HCT116 (cell line): Measurements from ENCODE around the gene P4HA2. TPM values are rescaled to one million over a fixed set of nuclear protein-coding genes. Genes with fewer than 3 reads are reported as not detected.

Source experiments
- ATAC-seq: fragments of 200-7000 bp; cut with Tn5 transposase; 2 replicates; pipeline ENCODE4 v1.9.1; 2020; ENCODE audit warnings: mild to moderate bottlenecking, moderate library complexity
- BruUV-seq: library from RNA; stranded (reverse); fragments of 400-500 nt; replicated peaks from 2 replicates; lab custom pipeline; 2021; lab: Mats Ljungman, UMichigan
- CTCF ChIA-PET: fragments of 300-600 bp; sonication (Branson Sonifier 250); formaldehyde crosslinking; loops from one replicate; lab custom pipeline; 2021; ENCODE audit warnings: antibody characterized with exemption; lab: Charles Lee
- POLR2A ChIA-PET: fragments of 300-600, 350-600 bp; sonication (Branson Sonifier 250); formaldehyde crosslinking; loops from one replicate; lab custom pipeline; 2021; ENCODE audit warnings: antibody characterized with exemption; lab: Charles Lee
- RAD21 ChIA-PET, 2 experiments: fragments of 300-600 bp; sonication (Branson Sonifier 250); formaldehyde crosslinking; loops; one replicate each; lab custom pipeline; 2023; ENCODE audit warnings: low total read pairs in 2 of 2; ENCODE audit not compliant: uncharacterized antibody in 2 of 2, unreplicated experiment in 2 of 2, low non-redundant PET in 1 of 2; lab: Charles Lee
- DNase-seq: peaks from one replicate; pipeline ENCODE4 v3.0.0-alpha.2; 2010; ENCODE audit warnings: low read depth, low spot score
- H2AFZ ChIP-seq: fragments of 200-600 bp; shearing (Covaris generic), sonication (generic); 2 replicates; pipeline ENCODE4 v1.6.1; 2017; ENCODE audit warnings: low read depth, mixed run types, mixed read lengths, antibody characterized with exemption, low read length; ENCODE audit not compliant: poor library complexity, severe bottlenecking
- H3K27ac ChIP-seq: 2 replicates; pipeline ENCODE4 v1.5.1; 2012; ENCODE audit warnings: low read depth, low read length
- H3K27me3 ChIP-seq: fragments of 200-600 bp; sonication (generic); 2 replicates; pipeline ENCODE4 v1.6.1; 2016; ENCODE audit warnings: mixed run types, low read length, mixed read lengths; ENCODE audit not compliant: insufficient read depth
- H3K36me3 ChIP-seq, 2 experiments: fragments of 200-500 bp in 1 of 2; fragments of 200-600 bp in 1 of 2; sonication (Bioruptor generic) in 1 of 2; sonication (generic) in 1 of 2; 2 replicates each; pipeline versions ENCODE4 v1.5.1 to v1.6.1; 2014 to 2016; ENCODE audit warnings: low read length in 2 of 2, inconsistent platforms in 1 of 2, mixed read lengths in 1 of 2, mixed run types in 1 of 2; ENCODE audit not compliant: insufficient read depth in 2 of 2, control insufficient read depth in 1 of 2
- H3K4me1 ChIP-seq, 2 experiments: fragments of 200-600 bp in 1 of 2; sonication (generic) in 1 of 2; 2 replicates each; pipeline versions ENCODE4 v1.5.1 to v1.6.1; 2012 to 2017; ENCODE audit warnings: low read length in 2 of 2, inconsistent platforms in 1 of 2, mild to moderate bottlenecking in 1 of 2, mixed read lengths in 1 of 2, mixed run types in 1 of 2, moderate library complexity in 1 of 2; ENCODE audit not compliant: insufficient read depth in 2 of 2, control insufficient read depth in 1 of 2
- H3K4me2 ChIP-seq: fragments of 200-600 bp; sonication (generic); 2 replicates; pipeline ENCODE4 v1.6.1; 2017; ENCODE audit warnings: mixed run types, low read length, mixed read lengths
- H3K4me3 ChIP-seq, 2 experiments: fragments of 200-600 bp in 1 of 2; sonication (generic) in 1 of 2; replicated peaks in 1 of 2; 2 replicates each; pipeline ENCODE4 v1.5.1; 2011 to 2016; ENCODE audit warnings: low read length in 2 of 2, control low read depth in 1 of 2, low read depth in 1 of 2, mild to moderate bottlenecking in 1 of 2, mixed read lengths in 1 of 2, mixed run types in 1 of 2
- H3K79me2 ChIP-seq: fragments of 200-600 bp; sonication (generic); 2 replicates; pipeline ENCODE4 v1.6.1; 2017; ENCODE audit warnings: mild to moderate bottlenecking, mixed run types, low read length, moderate library complexity, mixed read lengths; ENCODE audit not compliant: insufficient read depth
- H3K9ac ChIP-seq: fragments of 200-600 bp; sonication (generic); 2 replicates; pipeline ENCODE4 v1.6.1; 2016; ENCODE audit warnings: low read length, mixed read lengths
- H3K9me2 ChIP-seq: fragments of 200-600 bp; sonication (generic), shearing (Covaris generic); 2 replicates; pipeline ENCODE4 v1.6.1; 2017; ENCODE audit warnings: mixed run types, mild to moderate bottlenecking, moderate library complexity; ENCODE audit not compliant: insufficient read depth
- H3K9me3 ChIP-seq, 2 experiments: fragments of 200-500 bp in 1 of 2; fragments of 200-600 bp in 1 of 2; sonication (Bioruptor generic) in 1 of 2; sonication (generic) in 1 of 2; 2 replicates each; pipeline ENCODE4 v1.6.1; 2014 to 2017; ENCODE audit warnings: low read length in 2 of 2, mixed read lengths in 2 of 2, inconsistent platforms in 1 of 2, low read depth in 1 of 2, mild to moderate bottlenecking in 1 of 2, mixed run types in 1 of 2, moderate library complexity in 1 of 2; ENCODE audit not compliant: control insufficient read depth in 1 of 2, insufficient read depth in 1 of 2
- H4K20me1 ChIP-seq: fragments of 200-600 bp; sonication (generic), shearing (Covaris generic); 2 replicates; pipeline ENCODE4 v1.6.1; 2017; ENCODE audit warnings: mixed run types, mild to moderate bottlenecking, moderate library complexity; ENCODE audit not compliant: insufficient read depth
- CEBPB ChIP-seq: IDR thresholded peaks from 2 replicates; pipeline ENCODE4 v1.6.1; 2012; ENCODE audit warnings: low read depth
- EGR1 ChIP-seq: IDR thresholded peaks from 2 replicates; pipeline ENCODE4 v1.6.1; 2012; ENCODE audit warnings: low read depth
- ELF1 ChIP-seq: IDR thresholded peaks from 2 replicates; pipeline ENCODE4 v1.6.1; 2012; ENCODE audit warnings: low read depth, borderline replicate concordance
- EZH2 ChIP-seq: fragments of 200-600 bp; sonication (generic); IDR thresholded peaks from 2 replicates; pipeline ENCODE4 v1.6.1; 2017; ENCODE audit warnings: antibody characterized with exemption, mixed run types
- EZH2phosphoT487 ChIP-seq: fragments of 200-600 bp; IDR thresholded peaks from 2 replicates; pipeline ENCODE4 v1.6.1; 2018; ENCODE audit warnings: antibody characterized with exemption, borderline replicate concordance
- FOSL1 ChIP-seq: IDR thresholded peaks from 2 replicates; pipeline ENCODE4 v1.6.1; 2012; ENCODE audit warnings: low read depth
- POLR2AphosphoS5 ChIP-seq: IDR thresholded peaks from 2 replicates; pipeline ENCODE4 v1.6.1; 2011; ENCODE audit warnings: mild to moderate bottlenecking, low read depth, low read length, moderate library complexity
- RAD21 ChIP-seq: IDR thresholded peaks from 2 replicates; pipeline ENCODE4 v1.6.1; 2012; ENCODE audit warnings: low read depth, mild to moderate bottlenecking
- SIN3A ChIP-seq: IDR thresholded peaks from 2 replicates; pipeline ENCODE4 v1.6.1; 2012; ENCODE audit warnings: low read depth
- SRF ChIP-seq: IDR thresholded peaks from 2 replicates; pipeline ENCODE4 v1.6.1; 2012; ENCODE audit warnings: low read depth
- TCF7L2 ChIP-seq: IDR thresholded peaks from 2 replicates; pipeline ENCODE4 v1.7.0; 2011; ENCODE audit warnings: borderline replicate concordance, inconsistent platforms; ENCODE audit not compliant: insufficient read depth, insufficient read length; ENCODE audit errors: extremely low read depth
- YY1 ChIP-seq: IDR thresholded peaks from 2 replicates; pipeline ENCODE4 v1.6.1; 2011; ENCODE audit warnings: low read length, low read depth, moderate library complexity, mild to moderate bottlenecking; ENCODE audit not compliant: insufficient replicate concordance; ENCODE audit errors: extremely low read depth
- ZNF274 ChIP-seq: fragments of 200-500 bp; sonication (Bioruptor generic); IDR thresholded peaks from 2 replicates; pipeline ENCODE4 v1.6.1; 2014; ENCODE audit warnings: mild to moderate bottlenecking, low read depth, low read length, inconsistent platforms
- intact Hi-C: fragments of 100-400 bp; cut with micrococcal nuclease; formaldehyde crosslinking; loops from 2 replicates; pipeline ENCODE4 v1.10.0; 2022
- total RNA-seq: library from RNA; stranded (reverse); gene quantifications from one replicate; pipeline ENCODE4 v1.2.1, GENCODE V29; 2021; ENCODE audit not compliant: unreplicated experiment
- TF ChIP-seq, protein P1 (sequence below): IDR thresholded peaks from 2 replicates; pipeline ENCODE4 v1.6.1; 2012
- TF ChIP-seq, protein P2 (sequence below): IDR thresholded peaks from 2 replicates; pipeline ENCODE4 v1.6.1; 2012
- TF ChIP-seq, protein P3 (sequence below), 3 experiments: fragments of 200-600 bp in 1 of 3; sonication (generic) in 1 of 3; IDR thresholded peaks in 2 of 3; conservative IDR thresholded peaks in 1 of 3; 2 replicates each; pipeline ENCODE4 v1.5.1; 2012 to 2017; ENCODE audit warnings: low read depth in 2 of 3, low read length in 2 of 3, antibody characterized with exemption in 1 of 3, borderline replicate concordance in 1 of 3, control low read depth in 1 of 3, mild to moderate bottlenecking in 1 of 3, mixed read lengths in 1 of 3, mixed run types in 1 of 3, moderate library complexity in 1 of 3; ENCODE audit not compliant: insufficient read depth in 1 of 3

Gene P4HA2
- total RNA-seq, 1 experiment from 2014 or later, result 29.0 TPM

DNA sequence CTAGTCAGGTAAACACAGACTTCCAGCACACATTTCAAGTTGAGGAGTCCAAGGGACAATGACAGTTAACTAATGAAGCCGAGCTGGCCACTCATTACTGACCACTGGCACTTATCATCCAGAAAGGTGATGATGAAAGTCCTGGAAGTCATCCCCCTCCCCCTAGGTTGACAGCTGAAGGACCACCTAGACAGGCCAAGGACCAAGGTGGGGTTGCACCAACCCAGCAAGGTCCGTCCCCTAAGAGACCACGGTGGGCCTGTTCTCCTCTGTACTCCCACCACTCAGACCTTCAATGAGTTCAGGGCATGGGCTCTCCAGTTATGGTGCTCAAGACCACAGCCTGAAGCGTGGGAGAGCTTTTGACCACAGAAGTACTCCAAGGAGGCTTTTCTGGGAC, 13.2 kb downstream of the P4HA2 start (continued):
- TF ChIP-seq, protein P1, sequence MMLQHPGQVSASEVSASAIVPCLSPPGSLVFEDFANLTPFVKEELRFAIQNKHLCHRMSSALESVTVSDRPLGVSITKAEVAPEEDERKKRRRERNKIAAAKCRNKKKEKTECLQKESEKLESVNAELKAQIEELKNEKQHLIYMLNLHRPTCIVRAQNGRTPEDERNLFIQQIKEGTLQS, result no peak
- no peak for TF ChIP-seq ELF1
- no peak for TF ChIP-seq TCF7L2
- TF ChIP-seq FOSL1, result no peak
- no peak for TF ChIP-seq EGR1
- no peak for TF ChIP-seq CEBPB
- no peak for TF ChIP-seq ZNF274
- TF ChIP-seq EZH2phosphoT487, result no peak
- TF ChIP-seq, protein P2, sequence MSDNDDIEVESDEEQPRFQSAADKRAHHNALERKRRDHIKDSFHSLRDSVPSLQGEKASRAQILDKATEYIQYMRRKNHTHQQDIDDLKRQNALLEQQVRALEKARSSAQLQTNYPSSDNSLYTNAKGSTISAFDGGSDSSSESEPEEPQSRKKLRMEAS, result no peak
- TF ChIP-seq YY1, result no peak
- TF ChIP-seq EZH2, result no peak

DNA sequence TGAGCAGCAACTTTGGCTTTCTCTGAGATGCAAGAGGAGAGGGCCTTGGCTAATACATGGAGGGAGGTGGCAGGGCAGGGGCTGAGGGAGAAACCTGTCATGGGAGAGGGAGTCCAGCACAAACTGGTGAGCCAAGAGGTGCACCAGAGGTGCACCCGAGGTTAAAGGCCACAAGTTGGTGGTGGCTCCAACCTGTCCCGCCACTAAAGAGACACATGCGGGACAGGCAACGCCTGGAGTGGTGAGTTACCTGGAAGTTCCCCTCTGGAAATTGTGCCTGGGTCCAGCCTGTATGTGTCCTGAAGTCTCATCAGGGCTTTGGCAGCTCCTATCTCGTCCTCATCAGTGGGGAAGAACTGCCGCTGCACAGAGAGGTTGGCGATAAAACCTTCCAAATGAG, 14.0 kb downstream of the P4HA2 start:
- no peak overlapping the region for H3K4me2 ChIP-seq
- H3K36me3 ChIP-seq, result peaks cover 6 to 24% of the 10 kb centered on the region in 2 experiments; a peak in 3 of 4 replicates
- no peak overlapping the region for H2AFZ ChIP-seq
- ChIA-PET POLR2A (no interaction called here), CTCF (no interaction called here), RAD21 (no interaction called here)
- H3K27me3 ChIP-seq, result no peaks in the 10 kb centered on the region
- ATAC-seq (no peak), DNase-seq (no peak)
- no peaks in the 10 kb centered on the region for H3K79me2 ChIP-seq
- no peaks in the 10 kb centered on the region for H4K20me1 ChIP-seq
- H3K27ac ChIP-seq, result no peak overlapping the region
- no peaks in the 10 kb centered on the region for H3K9me3 ChIP-seq
- H3K4me1 ChIP-seq, result peaks cover 0 to 8% of the 10 kb centered on the region in 2 experiments; a peak in 2 of 4 replicates
- TF ChIP-seq POLR2AphosphoS5 (no peak), EGR1 (no peak), TCF7L2 (no peak), RAD21 (no peak), SRF (no peak), SIN3A (no peak), YY1 (no peak)
- TF ChIP-seq, protein P3, sequence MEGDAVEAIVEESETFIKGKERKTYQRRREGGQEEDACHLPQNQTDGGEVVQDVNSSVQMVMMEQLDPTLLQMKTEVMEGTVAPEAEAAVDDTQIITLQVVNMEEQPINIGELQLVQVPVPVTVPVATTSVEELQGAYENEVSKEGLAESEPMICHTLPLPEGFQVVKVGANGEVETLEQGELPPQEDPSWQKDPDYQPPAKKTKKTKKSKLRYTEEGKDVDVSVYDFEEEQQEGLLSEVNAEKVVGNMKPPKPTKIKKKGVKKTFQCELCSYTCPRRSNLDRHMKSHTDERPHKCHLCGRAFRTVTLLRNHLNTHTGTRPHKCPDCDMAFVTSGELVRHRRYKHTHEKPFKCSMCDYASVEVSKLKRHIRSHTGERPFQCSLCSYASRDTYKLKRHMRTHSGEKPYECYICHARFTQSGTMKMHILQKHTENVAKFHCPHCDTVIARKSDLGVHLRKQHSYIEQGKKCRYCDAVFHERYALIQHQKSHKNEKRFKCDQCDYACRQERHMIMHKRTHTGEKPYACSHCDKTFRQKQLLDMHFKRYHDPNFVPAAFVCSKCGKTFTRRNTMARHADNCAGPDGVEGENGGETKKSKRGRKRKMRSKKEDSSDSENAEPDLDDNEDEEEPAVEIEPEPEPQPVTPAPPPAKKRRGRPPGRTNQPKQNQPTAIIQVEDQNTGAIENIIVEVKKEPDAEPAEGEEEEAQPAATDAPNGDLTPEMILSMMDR (IDR thresholded peaks at IDR 0.05 in 2 of 3, conservative IDR thresholded peaks at IDR 0.05 in 1 of 3; ENCODE audit: borderline replicate concordance in 1 of 3, insufficient read depth in 1 of 3, low read depth in 2 of 3, low read length in 2 of 3), result no peak
- TF ChIP-seq, protein P1, result no peak
- BruUV-seq, result no TSS peak
- no peak overlapping the region for H3K9ac ChIP-seq
- intact Hi-C loops, result no loop called here
- H3K9me2 ChIP-seq, result no peaks in the 10 kb centered on the region
- H3K4me3 ChIP-seq, result no peak overlapping the region
